C4-2B (cell line): ENCODE measurements around the gene NAB2.

Experiments used
- ZFX ChIP-seq: fragments of 450-650 bp; IDR thresholded peaks from 2 replicates; pipeline ENCODE4 v1.6.1; 2017
- TF ChIP-seq, protein P1 (sequence below): fragments of 450-650 bp; conservative IDR thresholded peaks from 2 replicates; pipeline ENCODE4 v1.5.1; 2017; ENCODE audit warnings: mild to moderate bottlenecking

DNA sequence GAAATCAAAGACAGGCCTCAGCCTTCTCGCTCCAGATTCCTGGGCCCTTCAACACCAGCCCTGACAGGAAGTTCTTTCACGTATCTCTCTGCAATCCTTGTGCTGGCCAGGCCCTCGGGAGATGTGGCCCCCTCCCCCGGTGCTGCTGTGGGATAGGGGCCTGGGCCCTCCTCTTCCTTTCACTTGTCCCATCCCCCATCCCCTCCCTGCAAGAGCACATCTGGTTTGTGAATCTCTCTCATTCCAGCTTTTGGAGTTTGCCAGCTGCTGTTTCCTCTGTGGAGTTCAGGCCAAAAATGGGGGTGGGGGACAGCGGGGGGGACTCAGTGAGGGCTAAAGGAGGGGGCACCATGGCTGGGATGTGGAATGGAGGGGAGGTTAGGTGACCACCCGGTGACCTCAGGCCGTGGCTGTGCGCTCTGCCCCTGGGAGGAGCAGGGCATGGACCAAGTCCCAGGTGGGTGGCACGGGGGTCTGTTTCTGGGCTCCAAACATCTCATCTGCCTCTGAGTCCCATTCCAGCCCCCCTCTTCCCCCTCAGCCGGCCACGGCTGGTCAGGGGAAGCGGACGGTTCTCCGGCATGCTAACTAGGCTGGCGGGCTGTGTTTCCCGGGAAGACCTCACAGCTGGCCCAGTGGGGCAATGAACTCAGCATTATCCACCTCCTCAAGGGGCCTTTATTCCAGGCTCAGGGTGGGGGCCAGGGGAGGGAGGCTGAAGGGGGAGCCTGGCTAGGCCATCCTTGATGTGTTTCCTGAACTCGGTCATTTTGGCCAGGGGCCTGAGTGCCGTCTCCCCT, 46.8 kb downstream of the NAB2 start:
- TF ChIP-seq, protein P1, sequence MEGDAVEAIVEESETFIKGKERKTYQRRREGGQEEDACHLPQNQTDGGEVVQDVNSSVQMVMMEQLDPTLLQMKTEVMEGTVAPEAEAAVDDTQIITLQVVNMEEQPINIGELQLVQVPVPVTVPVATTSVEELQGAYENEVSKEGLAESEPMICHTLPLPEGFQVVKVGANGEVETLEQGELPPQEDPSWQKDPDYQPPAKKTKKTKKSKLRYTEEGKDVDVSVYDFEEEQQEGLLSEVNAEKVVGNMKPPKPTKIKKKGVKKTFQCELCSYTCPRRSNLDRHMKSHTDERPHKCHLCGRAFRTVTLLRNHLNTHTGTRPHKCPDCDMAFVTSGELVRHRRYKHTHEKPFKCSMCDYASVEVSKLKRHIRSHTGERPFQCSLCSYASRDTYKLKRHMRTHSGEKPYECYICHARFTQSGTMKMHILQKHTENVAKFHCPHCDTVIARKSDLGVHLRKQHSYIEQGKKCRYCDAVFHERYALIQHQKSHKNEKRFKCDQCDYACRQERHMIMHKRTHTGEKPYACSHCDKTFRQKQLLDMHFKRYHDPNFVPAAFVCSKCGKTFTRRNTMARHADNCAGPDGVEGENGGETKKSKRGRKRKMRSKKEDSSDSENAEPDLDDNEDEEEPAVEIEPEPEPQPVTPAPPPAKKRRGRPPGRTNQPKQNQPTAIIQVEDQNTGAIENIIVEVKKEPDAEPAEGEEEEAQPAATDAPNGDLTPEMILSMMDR, result no peak
- TF ChIP-seq ZFX, result no peak
